Lung (tissue), 16 donors: ENCODE data around the gene PLCL1. TPM values are rescaled to one million over a fixed set of nuclear protein-coding genes. Genes with fewer than 3 reads are reported as not detected.

Experiments
- ATAC-seq: fragments of 200-7000 bp; cut with Tn5 transposase; one replicate; pipeline ENCODE4 v1.9.1; 2020; ENCODE audit warnings: moderate number of reproducible peaks; ENCODE audit not compliant: insufficient read depth, low FRiP score
- DNase-seq, 3 donors: peaks; one replicate each; pipeline ENCODE4 v3.0.0-alpha.2; 2013 to 2017
- H3K27ac ChIP-seq, 2 donors: one replicate each; pipeline ENCODE4 v1.5.1; 2013; ENCODE audit warnings: mild to moderate bottlenecking in 2 of 2, moderate library complexity in 2 of 2, control low read depth in 1 of 2, inconsistent platforms in 1 of 2, low read depth in 1 of 2, low read length in 1 of 2
- H3K27me3 ChIP-seq, 3 donors: one replicate each; pipeline ENCODE4 v1.5.1; 2013; ENCODE audit warnings: low read length in 2 of 3; ENCODE audit not compliant: control insufficient read depth in 3 of 3, insufficient read depth in 3 of 3
- H3K36me3 ChIP-seq, 4 donors: one replicate each; pipeline ENCODE4 v1.5.1; 2013; ENCODE audit warnings: low read length in 4 of 4, mild to moderate bottlenecking in 1 of 4, moderate library complexity in 1 of 4; ENCODE audit not compliant: control insufficient read depth in 4 of 4, insufficient read depth in 4 of 4
- H3K4me1 ChIP-seq, 5 donors: one replicate each; pipeline ENCODE4 v1.5.1; 2013; ENCODE audit warnings: low read length in 5 of 5, mild to moderate bottlenecking in 2 of 5, moderate library complexity in 1 of 5; ENCODE audit not compliant: control insufficient read depth in 5 of 5, insufficient read depth in 5 of 5
- H3K4me3 ChIP-seq: one replicate; pipeline ENCODE4 v1.5.1; 2013; ENCODE audit warnings: mild to moderate bottlenecking, control low read depth, moderate library complexity
- H3K9ac ChIP-seq, 2 donors: one replicate each; pipeline ENCODE4 v1.5.1; 2013; ENCODE audit warnings: low read length in 2 of 2, control low read depth in 1 of 2; ENCODE audit not compliant: insufficient read depth in 1 of 2
- H3K9me3 ChIP-seq, 4 donors: one replicate each; pipeline ENCODE4 v1.5.1; 2013; ENCODE audit warnings: low read length in 3 of 4, mild to moderate bottlenecking in 1 of 4, moderate library complexity in 1 of 4; ENCODE audit not compliant: control insufficient read depth in 4 of 4, insufficient read depth in 3 of 4
- CTCF ChIP-seq: IDR thresholded peaks from 2 replicates; pipeline ENCODE4 v1.5.1; 2012; ENCODE audit warnings: mild to moderate bottlenecking; ENCODE audit errors: control extremely low read depth, extremely low read depth
- WGBS, 2 donors: extraction: QIAGEN DNeasy Blood & Tissue Kit; methylation state at CpG; one replicate each; pipeline ENCODE4 v1.1.7; 2013; 5-methylcytosine and 5-hydroxymethylcytosine counted together
- long read RNA-seq, 5 donors: transcript quantifications; one replicate each; lab custom pipeline, GENCODE V29; 2026
- polyA plus RNA-seq, 2 donors: library from polyadenylated mRNA; stranded (reverse); fragments of 200-250 nt; gene quantifications; one replicate each; pipeline ENCODE4 v1.2.1, GENCODE V29; 2013
- total RNA-seq, 2 donors: library from RNA; depleted of rRNA in 1 of 2; stranded (reverse); fragments of >200 nt in 1 of 2; gene quantifications; one replicate each; pipeline ENCODE4 v1.2.1, GENCODE V29; 2014 to 2021
- donor health status: control.
- donor health status: control.
- donor health status: Bipolar disorder and iron deficiency.
- donor health status: healthy.
- donor health status: DM: yes; HTN: yes; CAD: no.

PLCL1 gene
- total RNA-seq (10 to 100 TPM in 1 of 2 donors, 1 to 10 TPM in 1; 4.0 to 13.0 TPM), polyA plus RNA-seq (1 to 10 TPM; 1.1 to 1.8 TPM)
- long read RNA-seq, donor 1, full-length matches to known transcripts, result 2 of 2 reads
- long read RNA-seq, donor 1, partial matches to known transcripts, result 0 of 2 reads
- long read RNA-seq, donor 1, other reads (novel, unspliced or antisense), result 0 of 2 reads
- long read RNA-seq, donor 2, result 0 reads
- long read RNA-seq, donor 3, result 0 reads
- long read RNA-seq, donor 4, full-length matches to known transcripts, result 2 of 2 reads
- long read RNA-seq, donor 4, partial matches to known transcripts, result 0 of 2 reads
- long read RNA-seq, donor 4, other reads (novel, unspliced or antisense), result 0 of 2 reads
- long read RNA-seq, donor 5, full-length matches to known transcripts, result 3 of 3 reads
- long read RNA-seq, donor 5, partial matches to known transcripts, result 0 of 3 reads
- long read RNA-seq, donor 5, other reads (novel, unspliced or antisense), result 0 of 3 reads

GRCh38 chr2:197804049-197804757 is at the start of gene PLCL1:
PLCL1 (plus strand) TSS chr2:197804593.
- no peak for TF ChIP-seq CTCF
- 1% methylated on average over 46 to 50 of the region's 50 CpGs for WGBS, 2 donors
- DNase-seq, result peak; percentile 93 to 96 (median 94)
- H3K9me3 ChIP-seq, result no peaks in the 10 kb centered on the region
- H3K27me3 ChIP-seq, result no peaks in the 10 kb centered on the region
- H3K4me3 ChIP-seq, result peak within 1 kb of the TSS; percentile 81
- no peaks in the 10 kb centered on the region for H3K36me3 ChIP-seq
- H3K4me1 ChIP-seq, result peaks cover 0 to 38% (median 4%) of the 10 kb centered on the region in 5 donors
- ATAC-seq, result peak; percentile 96
- peak within 1 kb of the TSS; percentile 86 to 87 for H3K27ac ChIP-seq
- H3K9ac ChIP-seq, result peak within 1 kb of the TSS in 1 of 2 donors; percentile 61

- Histone ChIP-seq H3K4me3 (no peak overlapping the region), H3K27me3 (no peaks in the 10 kb centered on the region), H3K9ac (no peak overlapping the region), H3K9me3 (peaks cover 0 to 16% (median 0%) of the 10 kb centered on the region in 4 donors), H3K27ac (no peak overlapping the region), H3K36me3 (no peaks in the 10 kb centered on the region), H3K4me1 (no peaks in the 10 kb centered on the region)
- DNase-seq (no peak), ATAC-seq (no peak)
- TF ChIP-seq CTCF, result no peak
- WGBS, 2 donors, result 74 to 83% methylated on average over 4 of the region's 4 CpGs
Measured at GRCh38 chr2:197759013-197759412, 45.4 kb upstream of the PLCL1 start.

DNA sequence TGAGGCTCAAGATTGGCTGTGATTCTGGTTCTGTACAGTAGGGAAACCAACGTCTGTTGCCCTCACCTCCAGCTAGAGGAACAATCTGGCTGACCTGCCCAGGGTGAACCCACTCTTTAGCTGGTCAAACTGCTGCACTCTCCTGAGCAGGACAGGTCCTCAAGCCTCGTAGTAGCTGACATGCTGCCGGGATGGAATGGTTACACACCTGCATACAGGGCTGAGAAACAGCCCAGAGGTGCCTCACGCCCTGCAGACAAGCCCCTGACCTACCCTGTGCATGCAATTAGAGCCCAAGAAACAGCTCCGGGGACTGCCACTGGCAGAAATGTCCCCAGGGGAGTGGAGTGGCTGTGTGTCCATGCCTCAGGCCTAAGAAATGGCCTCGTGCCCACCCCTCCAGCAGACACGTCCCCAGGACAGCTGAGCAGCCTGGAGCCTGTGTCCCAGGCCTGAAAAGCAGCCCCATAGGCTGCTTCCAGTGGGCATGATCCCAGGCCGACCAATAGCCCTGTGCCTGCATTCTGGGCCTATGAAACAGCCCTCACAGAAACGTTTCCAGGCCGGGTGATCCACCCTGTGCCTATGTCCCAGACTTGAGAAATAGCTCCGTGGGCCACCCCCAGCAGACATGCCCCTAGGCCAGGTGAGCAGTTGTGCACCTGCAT is 44.6 kb upstream of the PLCL1 start:
- H3K27ac ChIP-seq, result no peak overlapping the region
- no peak overlapping the region for H3K9ac ChIP-seq
- H3K36me3 ChIP-seq, result no peaks in the 10 kb centered on the region
- WGBS, 2 donors, result 82 to 92% methylated on average over 11 of the region's 11 CpGs
- DNase-seq (no peak), ATAC-seq (no peak)
- no peaks in the 10 kb centered on the region for H3K27me3 ChIP-seq
- no peaks in the 10 kb centered on the region for H3K4me1 ChIP-seq
- no peak for TF ChIP-seq CTCF
- H3K4me3 ChIP-seq, result no peak overlapping the region
- H3K9me3 ChIP-seq, result peaks cover 0 to 16% (median 0%) of the 10 kb centered on the region in 4 donors
